ENCODE results near the gene DBF4B.
A peak's percentile ranks its signal among the peaks of the same experiment; 100 is the strongest.
"Not testable (repeated sequence)": the region's sequence is repeated elsewhere in the genome, so short reads cannot be mapped to it uniquely, and the experiment has no call there.

Gene DBF4B

GRCh38 chr17:44726121-44726520 is 17.7 kb downstream of the DBF4B start:
- not testable (repeated sequence) for DNase-seq

- peak in 1 of 56 donors; percentile 5 for DNase-seq
Observed at GRCh38 chr17:44733753-44734152, 25.3 kb downstream of the DBF4B start.

GRCh38 chr17:44734272-44734671 is 25.8 kb downstream of the DBF4B start:
- DNase-seq: no peak

GRCh38 chr17:44736551-44737240 is 28.2 kb downstream of the DBF4B start:
- DNase-seq: no peak

- no peak for DNase-seq
Observed at GRCh38 chr17:44738214-44738906, 29.9 kb downstream of the DBF4B start.

- DNase-seq: no peak
Observed at GRCh38 chr17:44741316-44741715, 32.9 kb downstream of the DBF4B start.

GRCh38 chr17:44745301-44745700 is 36.8 kb downstream of the DBF4B start:
- no peak for DNase-seq

GRCh38 chr17:44745738-44746137 is 37.3 kb downstream of the DBF4B start:
- DNase-seq: not testable (repeated sequence)

GRCh38 chr17:44747566-44747965 is 39.1 kb downstream of the DBF4B start:
- no peak for DNase-seq

- peak in 25 of 56 donors; percentile 10 to 63 (median 32) for DNase-seq
Observed at GRCh38 chr17:44749076-44749979, 40.9 kb downstream of the DBF4B start.

GRCh38 chr17:44749980-44750318 is 41.5 kb downstream of the DBF4B start:
- DNase-seq: peak in 5 of 56 donors; percentile 36 to 58 (median 48)

- no peak for DNase-seq
Observed at GRCh38 chr17:44751331-44751730, 42.9 kb downstream of the DBF4B start.

- DNase-seq: no peak
Observed at GRCh38 chr17:44751806-44752205, 43.3 kb downstream of the DBF4B start.

- no peak for DNase-seq
Observed at GRCh38 chr17:44752953-44753861, 44.7 kb downstream of the DBF4B start.

- no peak for DNase-seq
Observed at GRCh38 chr17:44754276-44754675, 45.8 kb downstream of the DBF4B start.

- not testable (repeated sequence) for DNase-seq
Observed at GRCh38 chr17:44755180-44755579, 46.7 kb downstream of the DBF4B start.

GRCh38 chr17:44757045-44757917 is 48.8 kb downstream of the DBF4B start:
- DNase-seq: no peak

GRCh38 chr17:44757918-44758413 is 49.5 kb downstream of the DBF4B start:
- no peak for DNase-seq

GRCh38 chr17:44758414-44759085 is 50.1 kb downstream of the DBF4B start, which contains the start of gene ADAM11:
ADAM11 (plus strand) TSS chr17:44758988; CDS start chr17:44759200, 212 bp downstream.
- peak in 2 of 56 donors; percentile 29 to 34 for DNase-seq
